Endothelial cell of umbilical vein (primary cell): ENCODE data around the gene PPP1R13B. TPM values are rescaled to one million over a fixed set of nuclear protein-coding genes. Genes with fewer than 3 reads are reported as not detected.

Source experiments
- BruUV-seq: library from RNA; stranded (reverse); fragments of 400-500 nt; replicated peaks from 2 replicates; lab custom pipeline; 2021; lab: Mats Ljungman, UMichigan
- CTCF ChIA-PET: fragments of 300-600, 350-600 bp; sonication (Branson Sonifier 250); formaldehyde crosslinking; loops from one replicate; lab custom pipeline; 2021; ENCODE audit warnings: antibody characterized with exemption, inconsistent platforms; lab: Charles Lee
- POLR2A ChIA-PET: fragments of 300-600, 350-600 bp; sonication (Branson Sonifier 250); formaldehyde crosslinking; loops from one replicate; lab custom pipeline; 2021; ENCODE audit warnings: antibody characterized with exemption, inconsistent platforms; lab: Charles Lee
- DNase-seq: peaks from one replicate; pipeline ENCODE4 v3.0.0-alpha.2; 2011; ENCODE audit warnings: low read depth, low spot score
- FAIRE-seq: peaks from 2 replicates; lab custom pipeline; 2011; peaks lifted over from hg19 to GRCh38; lab: Jason Lieb, UNC
- H2AFZ ChIP-seq: 2 replicates; pipeline ENCODE4 v1.6.0; 2012; ENCODE audit warnings: low read depth, low read length, control low read depth, inconsistent platforms
- H3K27ac ChIP-seq: 2 replicates; pipeline ENCODE4 v1.5.1; 2011; ENCODE audit warnings: low read depth, mild to moderate bottlenecking, control low read depth, low read length, moderate library complexity; ENCODE audit not compliant: insufficient read depth
- H3K27me3 ChIP-seq, 2 experiments: 2 replicates each; pipeline versions ENCODE4 v1.6.0 to v1.6.1; 2011; ENCODE audit warnings: low read length in 2 of 2, mixed read lengths in 1 of 2; ENCODE audit not compliant: control insufficient read depth in 2 of 2, insufficient read depth in 2 of 2
- H3K36me3 ChIP-seq, 2 experiments: 2 replicates in 1 of 2; 3 replicates in 1 of 2; pipeline ENCODE4 v1.5.1; 2011; ENCODE audit warnings: low read length in 2 of 2, mild to moderate bottlenecking in 1 of 2, moderate library complexity in 1 of 2; ENCODE audit not compliant: control insufficient read depth in 2 of 2, insufficient read depth in 2 of 2; ENCODE audit errors: extremely low read depth in 1 of 2
- H3K4me1 ChIP-seq: 3 replicates; pipeline ENCODE4 v1.5.1; 2011; ENCODE audit warnings: mild to moderate bottlenecking, low read length; ENCODE audit not compliant: control insufficient read depth, insufficient read depth; ENCODE audit errors: extremely low read depth
- H3K4me2 ChIP-seq: 2 replicates; pipeline ENCODE4 v1.6.1; 2011; ENCODE audit warnings: low read length, control low read depth, mixed read lengths; ENCODE audit not compliant: insufficient read depth
- H3K4me3 ChIP-seq, 3 experiments: fragments of 200-600 bp in 1 of 3; sonication (generic), shearing (Covaris generic) in 1 of 3; replicated peaks in 1 of 3; 2 replicates each; pipeline ENCODE4 v1.5.1; 2011 to 2016; ENCODE audit warnings: control low read depth in 3 of 3, low read length in 3 of 3, mild to moderate bottlenecking in 2 of 3, inconsistent platforms in 1 of 3, low read depth in 1 of 3, moderate library complexity in 1 of 3; ENCODE audit not compliant: insufficient read depth in 1 of 3
- H3K79me2 ChIP-seq: 2 replicates; pipeline ENCODE4 v1.6.0; 2012; ENCODE audit warnings: low read length, inconsistent platforms; ENCODE audit not compliant: control insufficient read depth, insufficient read depth
- H3K9ac ChIP-seq: replicated peaks from 2 replicates; pipeline ENCODE3; 2011; ENCODE audit warnings: low read length, control low read depth; ENCODE audit not compliant: insufficient read depth; ENCODE audit errors: extremely low read depth
- H3K9me1 ChIP-seq: replicated peaks from 3 replicates; pipeline ENCODE4 v1.6.0; 2011; ENCODE audit warnings: mild to moderate bottlenecking, low read length; ENCODE audit not compliant: control insufficient read depth, insufficient read depth; ENCODE audit errors: extremely low read depth
- H3K9me3 ChIP-seq: replicated peaks from 2 replicates; pipeline ENCODE4 v1.5.1; 2012; ENCODE audit warnings: low read length, inconsistent platforms; ENCODE audit not compliant: control insufficient read depth, insufficient read depth
- H4K20me1 ChIP-seq: replicated peaks from 2 replicates; pipeline ENCODE3; 2011; ENCODE audit warnings: mild to moderate bottlenecking, low read length; ENCODE audit not compliant: control insufficient read depth, insufficient read depth; ENCODE audit errors: extremely low read depth
- EZH2 ChIP-seq: IDR thresholded peaks from 2 replicates; pipeline ENCODE4 v1.6.1; 2012; ENCODE audit warnings: borderline replicate concordance, low read depth, mild to moderate bottlenecking, moderate library complexity, low read length, inconsistent platforms; ENCODE audit not compliant: severe bottlenecking
- FOS ChIP-seq: IDR thresholded peaks from 2 replicates; pipeline ENCODE4 v1.6.1; 2011; ENCODE audit warnings: mild to moderate bottlenecking, low read length, moderate library complexity, borderline replicate concordance; ENCODE audit not compliant: insufficient read depth
- GATA2 ChIP-seq: IDR thresholded peaks from 2 replicates; pipeline ENCODE4 v1.7.0; 2011; ENCODE audit warnings: low read depth, mild to moderate bottlenecking, moderate library complexity, mixed read lengths, low read length; ENCODE audit not compliant: insufficient read length, insufficient read depth
- JUN ChIP-seq: IDR thresholded peaks from 2 replicates; pipeline ENCODE4 v1.6.1; 2011; ENCODE audit warnings: borderline replicate concordance, low read depth; ENCODE audit not compliant: insufficient read length, insufficient read depth
- MYC ChIP-seq: IDR thresholded peaks from one replicate; pipeline ENCODE4 v1.6.1; 2011; ENCODE audit warnings: mild to moderate bottlenecking, low read depth, low read length
- POLR2A ChIP-seq: IDR thresholded peaks from 2 replicates; pipeline ENCODE4 v1.6.1; 2012; ENCODE audit warnings: low read depth, mild to moderate bottlenecking, control low read depth, low read length
- POLR2AphosphoS5 ChIP-seq: IDR thresholded peaks from 2 replicates; pipeline ENCODE4 v1.6.1; 2012; ENCODE audit warnings: low read depth, mild to moderate bottlenecking, control low read depth, low read length, moderate library complexity; ENCODE audit not compliant: insufficient read depth
- dilution Hi-C: fragments of 300-500 bp; cut with MboI; formaldehyde crosslinking; loops from one replicate; pipeline ENCODE4 v1.15.0; 2019; ENCODE audit warnings: low sequenced_read_pairs; ENCODE audit not compliant: extremely low pct_ligation_motif_present
- intact Hi-C: fragments of 100-400 bp; cut with micrococcal nuclease; formaldehyde crosslinking; loops from one replicate; pipeline ENCODE4 v1.10.0; 2022
- polyA plus RNA-seq, 4 experiments: library from polyadenylated mRNA; depleted of rRNA in 3 of 4; stranded (reverse) in 3 of 4; unstranded in 1 of 4; fragments of >200 nt; gene quantifications; 2 replicates each; pipeline versions ENCODE4 v1.2.1 to v1.2.3, GENCODE V29; 2011 to 2012; ENCODE audit warnings: missing spikeins in 1 of 4
- total RNA-seq: library from RNA; stranded (reverse); gene quantifications from 2 replicates; pipeline ENCODE4 v1.2.3, GENCODE V29; 2021
- TF ChIP-seq, protein P1 (sequence below): IDR thresholded peaks from 2 replicates; pipeline ENCODE4 v1.6.1; 2011; ENCODE audit not compliant: insufficient read depth, insufficient read length
- TF ChIP-seq, protein P2 (sequence below), 2 donors: IDR thresholded peaks; 1 replicate in 1 of 2; 2 replicates in 1 of 2; pipeline ENCODE4 v1.5.1; 2011; ENCODE audit warnings: low read length in 2 of 2, mild to moderate bottlenecking in 2 of 2, moderate library complexity in 2 of 2, control low read depth in 1 of 2, inconsistent platforms in 1 of 2, low read depth in 1 of 2; ENCODE audit not compliant: insufficient read depth in 1 of 2; ENCODE audit errors: extremely low read depth in 1 of 2

Gene PPP1R13B
- total and polyA plus RNA-seq, 2 donors (not counting 3 experiments of a cell fraction or from before 2014, with no cell fraction given): 10.0 to 30.0 TPM

DNA sequence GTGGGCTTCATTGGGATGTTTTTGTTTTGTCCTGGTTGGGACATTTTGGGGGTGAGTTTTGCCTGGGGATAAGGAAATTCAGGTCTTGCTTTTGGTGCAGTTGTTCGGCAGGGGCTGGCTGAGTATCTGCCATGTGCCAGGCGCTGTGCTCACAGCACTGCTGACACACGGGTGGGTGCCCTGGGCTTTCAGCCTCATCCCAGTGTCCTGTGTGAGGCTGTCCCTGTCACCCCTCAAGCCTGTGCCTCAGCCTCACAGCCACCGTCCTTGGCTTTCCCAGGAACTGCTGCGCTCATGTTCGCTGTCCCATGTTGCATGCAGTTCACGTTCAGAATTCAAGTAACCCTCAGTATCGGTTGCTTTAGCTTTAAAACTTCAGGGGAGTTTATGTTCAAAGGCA is 157.0 kb downstream of the PPP1R13B start:
- BruUV-seq: no TSS peak

More for the DNA sequence above, 157.0 kb downstream of the PPP1R13B start:
- Histone ChIP-seq H4K20me1 (peaks cover 3% of the 10 kb centered on the region), H3K4me2 (no peak overlapping the region), H3K27ac (no peak overlapping the region), H3K9me1 (no peaks in the 10 kb centered on the region), H3K36me3 (peaks cover 18 to 28% of the 10 kb centered on the region in 2 experiments), H2AFZ (no peak overlapping the region), H3K27me3 (no peaks in the 10 kb centered on the region), H3K9ac (no peak overlapping the region), H3K4me3 (no peak overlapping the region), H3K79me2 (peaks cover 11% of the 10 kb centered on the region), H3K4me1 (no peaks in the 10 kb centered on the region), H3K9me3 (no peaks in the 10 kb centered on the region)
- dilution Hi-C loops (no loop called here), intact Hi-C loops (no loop called here)
- ChIA-PET POLR2A (interaction anchor here (0.7 kb wide), 1 partner anchor 722 kb away, joined by 6 read pairs; no protein-coding TSS in a partner anchor), CTCF (interaction anchor here (2.6 kb wide), 1 partner anchor 10 kb away, joined by 12 read pairs; no protein-coding TSS in a partner anchor)
- DNase-seq: no peak
- no peak for TF ChIP-seq JUN
- TF ChIP-seq FOS: no peak
- TF ChIP-seq MYC: no peak
- TF ChIP-seq POLR2A: no peak
- TF ChIP-seq GATA2: no peak
- no peak for TF ChIP-seq POLR2AphosphoS5
- TF ChIP-seq, protein P1, sequence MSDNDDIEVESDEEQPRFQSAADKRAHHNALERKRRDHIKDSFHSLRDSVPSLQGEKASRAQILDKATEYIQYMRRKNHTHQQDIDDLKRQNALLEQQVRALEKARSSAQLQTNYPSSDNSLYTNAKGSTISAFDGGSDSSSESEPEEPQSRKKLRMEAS: no peak
- TF ChIP-seq, protein P2, sequence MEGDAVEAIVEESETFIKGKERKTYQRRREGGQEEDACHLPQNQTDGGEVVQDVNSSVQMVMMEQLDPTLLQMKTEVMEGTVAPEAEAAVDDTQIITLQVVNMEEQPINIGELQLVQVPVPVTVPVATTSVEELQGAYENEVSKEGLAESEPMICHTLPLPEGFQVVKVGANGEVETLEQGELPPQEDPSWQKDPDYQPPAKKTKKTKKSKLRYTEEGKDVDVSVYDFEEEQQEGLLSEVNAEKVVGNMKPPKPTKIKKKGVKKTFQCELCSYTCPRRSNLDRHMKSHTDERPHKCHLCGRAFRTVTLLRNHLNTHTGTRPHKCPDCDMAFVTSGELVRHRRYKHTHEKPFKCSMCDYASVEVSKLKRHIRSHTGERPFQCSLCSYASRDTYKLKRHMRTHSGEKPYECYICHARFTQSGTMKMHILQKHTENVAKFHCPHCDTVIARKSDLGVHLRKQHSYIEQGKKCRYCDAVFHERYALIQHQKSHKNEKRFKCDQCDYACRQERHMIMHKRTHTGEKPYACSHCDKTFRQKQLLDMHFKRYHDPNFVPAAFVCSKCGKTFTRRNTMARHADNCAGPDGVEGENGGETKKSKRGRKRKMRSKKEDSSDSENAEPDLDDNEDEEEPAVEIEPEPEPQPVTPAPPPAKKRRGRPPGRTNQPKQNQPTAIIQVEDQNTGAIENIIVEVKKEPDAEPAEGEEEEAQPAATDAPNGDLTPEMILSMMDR (IDR thresholded peaks at IDR 0.05; ENCODE audit: extremely low read depth in 1 of 2, insufficient read depth in 1 of 2, low read depth in 1 of 2, low read length in 2 of 2): no peak
- TF ChIP-seq EZH2: no peak
- no peak for FAIRE-seq
